HG03196 (cell line): ENCODE data around the gene RFNG.

Experiments used
- ATAC-seq: cut with Tn5 transposase; IDR thresholded peaks from one replicate; pipeline ENCODE4 v1.9.1; 2021; ENCODE audit not compliant: unreplicated experiment

RFNG gene

DNA sequence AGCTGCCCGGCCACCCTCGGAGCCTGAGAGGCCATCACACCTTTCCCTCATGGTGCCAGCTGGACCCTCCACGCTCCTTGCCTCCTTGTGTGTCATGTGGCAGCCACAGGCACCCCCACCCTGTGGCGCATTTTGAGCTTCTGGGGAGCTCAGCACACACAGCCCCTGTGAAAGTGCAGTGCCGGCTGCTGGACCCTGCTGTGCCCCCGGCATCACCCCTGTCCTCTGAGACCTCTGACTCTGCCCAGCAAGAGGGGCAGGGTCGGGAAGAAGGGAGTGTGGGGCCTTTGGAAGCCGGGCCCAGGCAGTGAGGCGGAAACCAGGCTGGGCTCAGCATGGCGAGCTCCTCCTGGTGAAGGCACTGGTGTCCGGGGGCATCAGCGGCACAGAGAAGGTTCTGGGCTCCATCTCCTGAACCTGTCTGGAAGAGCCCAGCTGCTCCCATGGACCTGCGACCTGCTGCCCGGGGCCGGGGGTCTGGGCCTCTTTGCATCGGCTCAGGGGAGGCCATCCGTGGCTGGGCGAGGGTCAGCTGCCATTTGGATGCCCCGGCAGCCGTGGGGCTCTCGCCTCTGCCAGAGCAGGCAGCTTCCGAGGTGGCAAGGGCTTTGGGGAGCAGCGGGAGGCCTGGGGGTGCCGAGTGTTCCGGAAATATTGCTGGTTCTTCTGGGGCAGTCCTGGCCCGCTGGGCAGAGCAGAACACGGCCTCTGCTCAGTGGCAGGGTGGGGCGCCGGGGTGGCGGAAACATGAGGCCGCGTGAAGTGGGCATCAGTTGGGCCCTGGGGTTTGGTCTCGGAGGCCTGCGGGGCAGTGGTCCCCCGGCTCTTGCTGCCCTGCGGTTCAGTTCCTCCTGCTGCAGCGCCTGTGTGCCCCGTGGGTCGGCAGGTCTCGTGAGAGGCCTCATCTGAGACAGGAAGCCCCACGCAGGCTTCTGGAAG, 46.8 kb downstream of the RFNG start:
- ATAC-seq = no peak

DNA sequence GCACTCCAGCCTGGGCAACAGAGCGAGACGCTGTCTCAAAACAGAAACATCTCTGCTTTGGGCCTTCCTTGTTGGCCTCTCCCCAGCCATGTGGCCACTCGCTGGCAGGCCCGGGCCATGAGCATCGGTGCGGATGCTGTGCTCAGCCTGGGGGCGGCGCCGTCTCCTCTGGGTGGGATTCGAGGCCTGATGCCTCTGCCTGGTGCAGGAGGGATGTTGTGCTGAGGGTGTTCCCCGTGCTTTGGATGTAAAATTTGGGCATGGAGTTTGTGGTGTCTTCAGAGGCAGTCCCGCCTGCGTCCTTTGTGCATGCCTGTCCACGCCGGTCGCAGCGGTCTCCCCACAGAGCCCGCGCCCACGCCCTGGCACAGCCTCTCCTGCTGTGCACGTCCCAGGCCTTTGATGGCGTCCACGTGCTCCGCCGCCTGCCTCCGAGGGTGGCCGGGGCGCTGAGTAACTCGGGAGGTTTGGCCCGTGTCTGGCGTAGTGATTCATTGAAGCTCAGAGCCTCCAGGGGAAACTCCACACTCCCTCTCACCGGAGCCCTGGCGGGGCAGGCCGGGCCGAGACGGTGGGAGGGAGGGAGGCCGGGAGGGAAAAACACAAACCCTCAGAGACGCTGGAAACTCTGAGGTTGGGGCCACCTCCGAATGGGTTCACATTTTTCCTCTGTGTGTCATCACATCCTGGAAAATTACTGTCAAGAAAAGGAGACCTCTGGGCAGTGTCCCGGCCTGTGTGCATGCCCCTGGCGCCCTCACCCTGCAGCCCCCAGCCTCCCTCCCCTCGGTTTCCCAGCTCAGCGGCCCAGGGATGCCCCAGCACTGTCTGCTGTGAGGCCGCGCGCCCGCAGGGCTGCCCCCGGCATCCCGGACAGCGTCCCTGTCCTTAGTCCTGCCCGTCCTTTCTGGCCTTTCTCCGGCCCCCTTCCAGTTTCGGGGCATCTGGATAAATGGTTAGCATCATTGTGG, 47.9 kb downstream of the RFNG start:
- no peak for ATAC-seq

DNA sequence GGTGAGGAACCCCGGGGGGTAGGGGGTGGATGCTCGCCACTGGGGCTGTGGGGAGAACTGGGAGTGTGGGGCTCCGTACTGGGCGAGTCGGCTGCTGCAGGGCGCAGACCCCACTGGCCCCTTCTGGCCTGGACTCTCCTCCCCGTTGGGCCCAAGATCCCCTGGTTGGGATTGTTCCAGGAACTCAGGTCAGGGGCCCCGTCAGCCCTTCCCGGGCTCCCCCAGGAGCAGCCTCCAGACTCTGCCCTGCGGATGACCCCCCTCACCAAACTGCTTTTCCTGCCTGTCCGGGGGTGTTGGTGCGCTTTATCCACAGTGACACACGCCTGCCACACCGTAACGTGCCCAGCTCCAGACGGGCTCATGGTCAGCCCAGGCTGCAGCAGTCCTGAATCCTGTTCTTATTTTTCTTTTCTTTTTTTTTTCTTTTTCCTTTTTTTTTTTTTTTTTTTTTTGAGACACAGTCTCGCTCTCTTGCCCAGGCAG, 50.0 kb downstream of the RFNG start:
- ATAC-seq = no peak

DNA sequence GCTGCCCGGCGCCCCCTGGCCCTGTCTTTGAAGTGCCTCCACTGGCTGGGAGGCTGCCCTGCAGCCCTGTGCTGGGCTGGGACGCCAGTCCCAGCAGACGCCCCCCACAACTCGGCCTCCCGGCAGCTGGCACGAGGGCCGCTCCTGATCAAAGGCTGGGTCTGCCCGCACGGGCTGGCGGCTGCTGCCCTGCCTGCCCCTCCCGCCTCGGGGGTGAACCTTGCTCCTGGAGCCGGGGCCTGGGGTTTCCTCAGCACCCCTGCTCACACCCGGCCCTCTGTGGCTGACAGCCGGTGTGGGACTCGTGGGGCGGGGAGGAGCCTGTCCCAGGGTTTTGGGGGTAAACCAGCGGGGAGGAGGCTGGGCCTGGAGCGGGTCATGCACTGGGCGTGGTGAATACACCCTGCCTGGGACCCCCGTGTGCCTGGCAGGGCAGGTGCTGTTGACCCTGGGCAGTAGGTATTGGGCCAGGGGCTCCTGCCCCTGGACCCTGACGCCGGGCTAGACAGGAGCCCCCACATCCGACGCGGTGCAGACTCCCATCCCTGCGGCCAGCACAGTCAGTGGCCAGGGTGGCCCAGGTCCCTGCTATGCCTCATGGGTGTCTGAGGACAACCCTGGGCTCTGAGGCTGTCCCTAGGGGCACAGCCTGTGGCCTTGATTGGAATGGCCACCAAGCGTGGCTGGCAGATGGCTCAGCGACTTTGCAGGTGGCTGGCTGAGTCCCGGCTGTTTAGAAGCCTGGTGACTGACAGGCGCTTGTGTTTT, 50.6 kb downstream of the RFNG start:
- no peak for ATAC-seq

DNA sequence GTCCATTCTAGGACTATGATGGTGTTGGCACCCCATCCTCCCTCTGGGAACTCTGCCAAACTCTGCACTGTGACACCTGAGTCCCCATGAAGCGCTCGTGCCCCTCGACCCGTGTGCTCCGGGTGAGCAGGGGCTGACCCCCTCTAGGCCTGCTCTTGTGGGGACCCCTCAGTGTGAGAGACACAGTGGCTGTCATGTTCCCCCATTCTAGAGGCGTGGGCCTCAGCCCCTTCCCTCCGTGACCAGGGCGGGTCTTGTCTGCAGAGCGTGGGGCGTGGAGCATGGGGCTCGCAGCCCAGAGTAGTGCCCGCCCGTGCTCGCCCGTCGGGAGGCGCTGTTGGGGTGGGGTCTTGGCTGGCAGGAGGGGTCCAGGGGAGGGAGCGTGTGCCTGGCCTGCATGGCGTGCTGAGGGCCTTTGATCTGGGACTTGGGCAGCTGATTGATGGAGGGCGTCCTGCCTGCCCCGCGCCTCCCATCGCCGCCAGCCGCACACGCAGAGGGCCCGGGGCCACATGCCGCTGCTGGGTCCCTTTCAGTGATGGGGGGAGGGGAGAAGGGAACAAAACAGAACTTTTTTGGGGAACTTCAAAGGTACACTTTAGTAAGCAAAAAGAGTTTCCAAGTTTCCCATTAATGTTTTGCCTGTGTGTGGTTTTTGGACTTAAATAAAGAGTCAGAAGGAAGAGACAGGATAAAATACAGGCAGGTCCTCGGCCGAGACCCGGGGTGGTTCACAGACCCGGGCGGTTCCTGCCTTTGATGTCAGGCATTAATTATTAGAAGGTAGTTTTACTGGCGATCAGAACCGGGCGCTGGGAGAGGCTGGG, 51.4 kb downstream of the RFNG start:
- ATAC-seq = no peak

DNA sequence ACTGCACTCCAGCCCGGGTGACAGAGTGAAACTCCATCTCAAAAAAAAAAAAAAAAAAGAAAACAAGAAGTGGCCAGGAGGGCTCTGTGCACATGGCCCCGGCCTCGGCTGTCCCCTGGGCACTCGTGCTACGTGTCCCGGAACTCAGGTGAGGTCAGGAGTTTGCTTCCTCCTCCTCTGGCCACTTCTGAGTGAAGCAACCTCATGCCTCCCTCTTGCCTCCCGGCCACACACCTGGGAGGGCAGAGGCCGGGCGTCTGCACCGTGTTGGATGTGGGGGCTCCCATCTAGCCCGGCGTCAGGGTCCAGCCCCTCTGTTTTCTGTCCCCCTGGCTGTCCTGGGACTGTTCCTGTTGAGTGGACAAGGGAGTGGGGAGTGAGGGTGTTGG, 52.0 kb downstream of the RFNG start:
- no peak for ATAC-seq

DNA sequence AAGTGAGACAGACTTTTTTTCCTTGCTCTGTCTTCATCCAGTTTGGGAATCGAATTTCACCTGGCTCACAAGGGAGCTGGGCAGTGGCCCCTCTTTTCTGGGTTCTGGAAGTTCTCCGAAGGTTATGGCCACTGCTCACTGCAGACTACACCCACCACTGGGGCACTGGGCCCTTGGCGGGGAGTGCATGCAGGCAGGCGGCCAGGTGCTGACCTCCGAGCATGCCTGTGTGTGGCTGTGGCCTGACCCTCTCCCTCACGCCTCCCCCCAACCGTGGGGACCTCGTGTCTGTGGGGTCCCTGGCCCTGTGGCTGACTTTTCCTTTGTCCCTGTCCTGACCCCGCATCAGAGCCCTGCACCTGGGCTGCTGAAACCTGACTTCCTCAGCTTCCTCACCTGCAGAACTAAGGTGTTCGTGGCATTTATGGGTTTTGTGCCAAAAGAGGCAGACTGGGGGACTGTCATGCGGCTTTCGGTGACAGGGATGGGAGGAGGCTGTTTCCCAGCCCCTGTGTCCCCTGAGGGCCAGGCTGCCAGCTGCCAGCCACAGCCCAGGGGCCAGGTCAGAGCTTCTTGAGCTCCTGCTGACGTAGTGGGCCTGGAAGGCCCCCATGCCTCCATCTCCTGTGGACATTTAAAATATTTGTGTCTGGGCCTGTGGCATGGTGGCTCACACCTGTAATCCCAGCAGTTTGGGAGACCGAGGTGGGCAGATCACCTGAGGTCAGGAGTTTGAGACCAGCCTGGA, 52.7 kb downstream of the RFNG start:
- no peak for ATAC-seq

DNA sequence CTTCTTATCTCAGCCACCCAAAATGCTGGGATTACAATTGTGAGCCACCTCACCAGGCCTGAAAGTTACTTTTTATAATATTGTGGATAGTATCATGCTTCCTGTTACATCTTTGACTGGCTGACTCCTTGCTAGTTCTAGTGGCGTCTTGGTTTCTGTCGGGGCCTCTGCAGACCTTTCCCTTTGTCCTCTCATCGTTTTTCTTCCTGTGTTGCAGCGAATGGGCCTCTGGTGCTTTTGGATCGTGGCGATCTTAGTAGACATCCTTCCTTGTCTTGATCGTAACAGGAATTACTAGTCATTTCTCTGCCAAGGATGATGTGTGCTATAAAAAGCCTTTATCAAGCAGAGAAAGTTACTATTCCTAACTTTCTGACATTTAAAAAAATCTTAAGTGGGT, 53.4 kb downstream of the RFNG start:
- no peak for ATAC-seq
